Upper lobe of right lung (tissue), 1 donor: Measurements from ENCODE around the gene CELF6. TPM values are rescaled to one million over a fixed set of nuclear protein-coding genes. Genes with fewer than 3 reads are reported as not detected.
A peak's percentile ranks its signal among the peaks of the same experiment; 100 is the strongest.

ENCODE experiments used
- ATAC-seq: fragments of 200-7000 bp; cut with Tn5 transposase; one replicate; pipeline ENCODE4 v1.9.1; 2020; ENCODE audit warnings: mild to moderate bottlenecking, moderate library complexity
- DNase-seq: peaks from one replicate; pipeline ENCODE4 v3.0.0-alpha.2; 2020
- H3K27ac ChIP-seq: fragments of 200-600 bp; one replicate; pipeline ENCODE4 v1.8.0; 2022
- H3K27me3 ChIP-seq: fragments of 200-600 bp; one replicate; pipeline ENCODE4 v1.8.0; 2022; ENCODE audit warnings: mild to moderate bottlenecking
- H3K36me3 ChIP-seq: fragments of 200-600 bp; one replicate; pipeline ENCODE4 v1.8.0; 2022
- H3K4me1 ChIP-seq: fragments of 200-600 bp; one replicate; pipeline ENCODE4 v1.8.0; 2022
- H3K4me3 ChIP-seq: fragments of 200-600 bp; one replicate; pipeline ENCODE4 v1.8.0; 2022; ENCODE audit warnings: mild to moderate bottlenecking
- H3K9me3 ChIP-seq: fragments of 200-600 bp; one replicate; pipeline ENCODE4 v1.8.0; 2022
- intact Hi-C: fragments of 100-400 bp; cut with DNase I; formaldehyde crosslinking; loops from one replicate; pipeline ENCODE4 v1.11.0; 2022
- total RNA-seq: library from RNA; stranded (reverse); fragmentation: NEBNext Ultra II Directional; extraction: Animal tissue kit (Norgen Biotek cat#: 25700); gene quantifications from one replicate; pipeline ENCODE4 v1.2.1, GENCODE V29; 2021
- TF ChIP-seq, protein P1 (sequence below): fragments of 200-600 bp; IDR thresholded peaks from one replicate; pipeline ENCODE4 v1.8.0; 2022; ENCODE audit warnings: antibody characterized with exemption
- donor health status: DM: no; HTN: yes; CAD: no; lungs with severe emphysema.

CELF6 gene
- total RNA-seq, 1 donor from 2014 or later = 5.4 TPM

DNA sequence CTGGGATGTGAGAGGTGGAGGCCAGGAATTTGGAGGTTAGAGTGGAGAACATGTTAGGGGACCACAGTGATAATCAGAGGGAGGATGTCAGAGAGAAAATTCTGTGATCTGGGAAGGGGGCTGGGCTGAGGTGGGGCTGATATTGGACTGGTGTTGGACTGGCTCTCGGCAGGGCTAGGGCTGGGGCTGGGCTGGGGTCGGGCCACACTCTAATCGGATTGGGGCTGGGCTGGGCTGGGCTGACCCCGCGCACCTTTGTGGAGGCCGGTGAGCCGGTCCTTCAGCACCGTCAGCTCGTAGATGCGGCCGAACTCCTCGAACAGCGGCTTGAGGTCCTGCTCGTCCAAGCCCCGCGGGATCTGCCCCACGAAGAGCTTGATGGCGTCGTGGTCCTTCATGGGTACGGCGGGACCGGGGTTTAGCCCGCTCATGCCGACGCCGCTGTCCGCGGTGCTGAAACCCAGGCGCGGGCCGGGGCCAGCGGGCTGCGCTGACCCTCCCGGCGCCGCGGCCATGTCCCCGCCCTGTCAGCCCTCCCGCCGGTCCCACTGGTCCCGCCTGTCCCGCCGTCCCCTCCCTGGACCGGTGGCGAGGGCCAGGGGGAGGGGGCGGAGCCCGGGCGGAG, 485 bp downstream of the CELF6 start:
- DNase-seq = peak; percentile 87
- no peaks in the 10 kb centered on the region for H3K27me3 ChIP-seq
- H3K27ac ChIP-seq = no peak overlapping the region
- peaks cover 7% of the 10 kb centered on the region for H3K4me1 ChIP-seq
- intact Hi-C loops = no loop called here
- TF ChIP-seq, protein P1, sequence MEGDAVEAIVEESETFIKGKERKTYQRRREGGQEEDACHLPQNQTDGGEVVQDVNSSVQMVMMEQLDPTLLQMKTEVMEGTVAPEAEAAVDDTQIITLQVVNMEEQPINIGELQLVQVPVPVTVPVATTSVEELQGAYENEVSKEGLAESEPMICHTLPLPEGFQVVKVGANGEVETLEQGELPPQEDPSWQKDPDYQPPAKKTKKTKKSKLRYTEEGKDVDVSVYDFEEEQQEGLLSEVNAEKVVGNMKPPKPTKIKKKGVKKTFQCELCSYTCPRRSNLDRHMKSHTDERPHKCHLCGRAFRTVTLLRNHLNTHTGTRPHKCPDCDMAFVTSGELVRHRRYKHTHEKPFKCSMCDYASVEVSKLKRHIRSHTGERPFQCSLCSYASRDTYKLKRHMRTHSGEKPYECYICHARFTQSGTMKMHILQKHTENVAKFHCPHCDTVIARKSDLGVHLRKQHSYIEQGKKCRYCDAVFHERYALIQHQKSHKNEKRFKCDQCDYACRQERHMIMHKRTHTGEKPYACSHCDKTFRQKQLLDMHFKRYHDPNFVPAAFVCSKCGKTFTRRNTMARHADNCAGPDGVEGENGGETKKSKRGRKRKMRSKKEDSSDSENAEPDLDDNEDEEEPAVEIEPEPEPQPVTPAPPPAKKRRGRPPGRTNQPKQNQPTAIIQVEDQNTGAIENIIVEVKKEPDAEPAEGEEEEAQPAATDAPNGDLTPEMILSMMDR = no peak
- no peaks in the 10 kb centered on the region for H3K9me3 ChIP-seq
- H3K36me3 ChIP-seq = no peaks in the 10 kb centered on the region
- H3K4me3 ChIP-seq = peak overlapping the region; percentile 51
- ATAC-seq = peak; percentile 93

- Histone ChIP-seq H3K27ac (no peak overlapping the region), H3K9me3 (no peaks in the 10 kb centered on the region), H3K36me3 (no peaks in the 10 kb centered on the region), H3K4me1 (peaks cover 7% of the 10 kb centered on the region), H3K27me3 (no peaks in the 10 kb centered on the region), H3K4me3 (no peak overlapping the region)
- ATAC-seq = no peak
- DNase-seq = no peak
- TF ChIP-seq, protein P1 = no peak
- intact Hi-C loops = no loop called here
Measured at GRCh38 chr15:72318408-72318942, 1.5 kb downstream of the CELF6 start.

DNA sequence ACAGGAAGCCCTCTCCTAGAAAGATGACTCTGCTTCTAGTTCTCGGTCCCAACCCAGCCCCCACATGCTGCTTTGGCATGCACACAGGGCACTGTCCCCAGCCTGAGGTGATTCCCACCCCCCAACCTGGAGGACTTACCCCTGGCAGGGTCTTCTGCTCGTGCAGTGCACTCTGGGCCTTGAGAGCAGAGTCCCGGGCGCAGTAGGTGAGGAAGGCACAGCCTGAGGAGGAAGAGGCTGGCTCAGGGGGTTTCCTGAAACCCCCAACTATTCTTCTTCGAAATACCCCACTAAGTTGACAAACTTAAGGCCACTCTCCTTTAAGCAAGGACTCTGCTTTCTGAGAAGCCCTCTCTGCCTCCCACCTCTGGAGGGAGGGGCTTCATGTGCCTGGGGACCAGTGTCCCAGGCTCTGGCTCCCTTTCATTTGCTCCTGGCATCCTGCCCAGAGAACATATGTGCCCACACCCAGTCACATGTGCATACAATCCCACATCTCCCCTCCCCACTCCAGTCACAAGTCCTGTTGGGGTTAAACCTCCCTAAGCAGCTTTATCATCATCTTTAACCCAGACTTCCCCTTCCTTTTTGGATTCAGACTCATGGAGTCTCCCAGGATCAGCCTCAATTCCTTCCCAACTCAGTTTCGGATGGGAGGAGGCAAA, 4.1 kb downstream of the CELF6 start:
- intact Hi-C loops = no loop called here
- H3K27ac ChIP-seq = no peak overlapping the region
- DNase-seq (no peak), ATAC-seq (no peak)
- peaks cover 7% of the 10 kb centered on the region for H3K4me1 ChIP-seq
- no peak overlapping the region for H3K4me3 ChIP-seq
- TF ChIP-seq, protein P1 = no peak
- no peaks in the 10 kb centered on the region for H3K36me3 ChIP-seq
- no peaks in the 10 kb centered on the region for H3K27me3 ChIP-seq
- H3K9me3 ChIP-seq = no peaks in the 10 kb centered on the region

GRCh38 chr15:72313881-72314280, 6.1 kb downstream of the CELF6 start:
- DNase-seq (no peak), ATAC-seq (no peak)
- Histone ChIP-seq H3K4me1 (no peaks in the 10 kb centered on the region), H3K9me3 (no peaks in the 10 kb centered on the region), H3K36me3 (no peaks in the 10 kb centered on the region), H3K4me3 (no peak overlapping the region), H3K27me3 (no peaks in the 10 kb centered on the region), H3K27ac (no peak overlapping the region)
- TF ChIP-seq, protein P1 = no peak
- intact Hi-C loops = no loop called here

DNA sequence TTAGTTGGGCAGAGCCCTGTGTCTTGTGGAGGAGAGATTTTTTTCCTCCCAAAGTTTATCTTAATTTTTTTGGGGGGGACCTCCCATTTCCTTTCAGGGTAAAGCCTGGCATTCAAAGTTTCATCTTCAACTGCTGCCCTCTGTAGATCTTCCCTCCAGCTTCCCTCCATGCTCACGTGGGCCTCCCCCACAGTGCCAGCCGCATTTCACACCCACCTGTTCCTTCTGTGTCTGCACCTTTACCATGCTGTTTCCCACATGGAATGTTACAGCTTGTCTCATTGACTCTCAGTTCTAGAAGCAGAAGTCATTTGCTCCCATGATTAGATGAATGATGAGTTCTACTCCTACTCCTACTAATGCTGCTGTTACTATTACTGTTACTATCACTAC, 6.5 kb downstream of the CELF6 start:
- intact Hi-C loops = no loop called here
- Histone ChIP-seq H3K27ac (no peak overlapping the region), H3K9me3 (no peaks in the 10 kb centered on the region), H3K36me3 (no peaks in the 10 kb centered on the region), H3K4me3 (no peak overlapping the region), H3K27me3 (no peaks in the 10 kb centered on the region), H3K4me1 (no peaks in the 10 kb centered on the region)
- TF ChIP-seq, protein P1 = no peak
- no peak for ATAC-seq
- DNase-seq = no peak
